C4-2B (cell line): ENCODE measurements around the gene MYO7B.

Experiments
- H3K27ac ChIP-seq: fragments of 450-650 bp; 2 replicates; pipeline ENCODE4 v1.5.1; 2017
- ZFX ChIP-seq: fragments of 450-650 bp; IDR thresholded peaks from 2 replicates; pipeline ENCODE4 v1.6.1; 2017
- TF ChIP-seq, protein P1 (sequence below): fragments of 450-650 bp; conservative IDR thresholded peaks from 2 replicates; pipeline ENCODE4 v1.5.1; 2017; ENCODE audit warnings: mild to moderate bottlenecking

Gene MYO7B

DNA sequence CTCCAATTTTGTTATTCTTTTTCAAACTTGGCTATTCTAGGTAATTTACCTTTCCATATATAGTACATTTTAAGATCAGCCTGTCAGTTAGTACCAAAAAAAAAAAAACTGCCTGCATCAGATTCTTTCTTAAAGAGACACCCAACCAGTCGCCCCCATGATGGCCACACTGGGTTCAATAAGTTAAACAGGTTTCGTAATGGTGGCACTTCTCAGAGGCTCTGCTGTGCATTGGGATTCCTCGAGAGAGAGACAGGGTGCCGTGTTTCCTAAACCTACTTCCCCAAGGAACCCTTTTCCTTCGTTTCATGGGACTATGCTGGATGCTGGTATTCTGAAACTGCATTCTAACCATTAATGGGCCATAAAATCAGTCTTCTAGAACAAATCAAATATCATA, 37.4 kb downstream of the MYO7B start:
- no peak overlapping the region for H3K27ac ChIP-seq
- TF ChIP-seq ZFX = no peak
- TF ChIP-seq, protein P1, sequence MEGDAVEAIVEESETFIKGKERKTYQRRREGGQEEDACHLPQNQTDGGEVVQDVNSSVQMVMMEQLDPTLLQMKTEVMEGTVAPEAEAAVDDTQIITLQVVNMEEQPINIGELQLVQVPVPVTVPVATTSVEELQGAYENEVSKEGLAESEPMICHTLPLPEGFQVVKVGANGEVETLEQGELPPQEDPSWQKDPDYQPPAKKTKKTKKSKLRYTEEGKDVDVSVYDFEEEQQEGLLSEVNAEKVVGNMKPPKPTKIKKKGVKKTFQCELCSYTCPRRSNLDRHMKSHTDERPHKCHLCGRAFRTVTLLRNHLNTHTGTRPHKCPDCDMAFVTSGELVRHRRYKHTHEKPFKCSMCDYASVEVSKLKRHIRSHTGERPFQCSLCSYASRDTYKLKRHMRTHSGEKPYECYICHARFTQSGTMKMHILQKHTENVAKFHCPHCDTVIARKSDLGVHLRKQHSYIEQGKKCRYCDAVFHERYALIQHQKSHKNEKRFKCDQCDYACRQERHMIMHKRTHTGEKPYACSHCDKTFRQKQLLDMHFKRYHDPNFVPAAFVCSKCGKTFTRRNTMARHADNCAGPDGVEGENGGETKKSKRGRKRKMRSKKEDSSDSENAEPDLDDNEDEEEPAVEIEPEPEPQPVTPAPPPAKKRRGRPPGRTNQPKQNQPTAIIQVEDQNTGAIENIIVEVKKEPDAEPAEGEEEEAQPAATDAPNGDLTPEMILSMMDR = no peak

DNA sequence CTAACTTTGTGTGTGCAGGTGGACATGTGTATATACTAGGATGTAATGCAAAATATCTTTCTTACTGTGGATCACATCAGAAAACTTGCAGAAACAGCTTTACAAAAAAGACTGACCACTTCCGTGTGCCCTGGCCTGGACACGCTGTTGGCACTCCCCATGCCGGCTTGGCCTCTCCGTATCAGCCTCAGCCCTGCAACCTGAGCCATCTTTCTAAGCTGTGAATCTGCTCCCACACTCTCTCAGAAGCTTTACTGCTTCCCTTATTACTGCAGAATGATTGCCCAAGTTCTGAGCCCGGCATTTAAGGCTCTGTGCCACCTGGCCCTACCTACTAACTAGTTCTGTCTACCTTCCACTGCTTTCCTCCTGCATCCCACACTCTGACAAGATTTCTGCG, 37.8 kb downstream of the MYO7B start:
- TF ChIP-seq, protein P1 = no peak
- no peak for TF ChIP-seq ZFX
- no peak overlapping the region for H3K27ac ChIP-seq

DNA sequence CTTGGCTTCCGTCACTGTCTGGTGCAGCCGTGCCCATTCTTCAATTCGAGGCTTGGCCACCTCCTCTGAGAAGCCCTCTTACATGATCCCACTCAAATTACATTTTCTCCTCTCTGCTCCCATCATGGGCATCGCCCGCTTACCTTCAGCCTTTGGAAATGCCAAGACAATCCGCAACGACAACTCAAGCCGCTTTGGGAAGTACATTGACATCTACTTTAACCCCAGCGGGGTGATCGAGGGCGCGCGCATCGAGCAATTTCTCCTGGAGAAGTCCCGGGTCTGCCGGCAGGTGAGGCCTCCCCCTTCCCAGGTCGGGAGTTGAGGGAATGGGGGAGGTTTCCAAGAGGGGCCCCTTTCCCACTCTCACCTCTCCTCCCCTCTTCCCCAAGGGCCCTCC, 38.3 kb downstream of the MYO7B start:
- no peak overlapping the region for H3K27ac ChIP-seq
- TF ChIP-seq, protein P1 = no peak
- TF ChIP-seq ZFX = no peak

DNA sequence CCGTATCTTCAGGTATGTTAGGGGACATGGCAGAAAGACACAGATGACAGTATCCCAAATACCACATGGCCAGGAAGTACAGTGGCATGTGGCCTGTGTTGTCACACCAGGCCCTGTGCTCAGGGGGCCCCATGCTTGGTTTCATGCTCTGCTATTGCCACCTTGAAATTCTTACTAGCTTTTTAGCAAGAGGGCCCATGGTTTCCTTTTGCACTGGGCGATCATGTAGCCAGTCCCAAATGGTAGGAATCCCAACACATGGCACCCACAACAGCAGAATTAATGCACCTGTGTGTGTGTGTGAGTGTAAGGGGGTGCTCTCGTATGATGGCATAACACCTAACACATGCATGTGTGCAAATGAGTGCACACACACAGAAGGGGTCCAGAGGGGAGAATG, 39.2 kb downstream of the MYO7B start:
- no peak for TF ChIP-seq ZFX
- TF ChIP-seq, protein P1 = no peak
- no peak overlapping the region for H3K27ac ChIP-seq

DNA sequence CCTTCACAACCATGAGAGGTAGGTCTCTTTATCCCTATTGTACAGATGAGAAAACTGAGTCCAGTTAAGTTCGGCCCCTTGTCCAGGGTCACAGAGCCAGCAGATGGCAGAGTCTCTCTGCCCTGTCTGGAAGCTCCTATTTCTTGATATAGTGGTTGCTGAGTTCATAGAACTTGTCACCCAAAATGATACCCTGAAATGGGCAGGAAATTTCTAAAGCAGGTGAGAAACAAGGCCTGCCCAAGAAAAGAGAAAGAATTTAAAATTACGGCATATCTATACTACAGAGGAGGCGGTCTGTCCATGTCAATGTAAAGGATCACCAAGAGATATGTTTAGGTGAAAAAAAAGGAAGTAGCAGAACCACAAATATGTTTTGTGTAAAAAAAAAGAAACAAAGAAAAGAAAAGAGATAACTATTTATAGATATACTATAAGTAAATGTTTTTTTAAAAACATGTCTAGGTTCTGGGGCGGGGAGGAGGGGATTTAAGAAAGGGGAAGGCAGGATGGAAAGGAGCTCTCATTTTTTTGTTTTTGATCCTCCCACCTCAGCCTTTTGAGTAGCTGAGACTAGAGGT, 39.8 kb downstream of the MYO7B start:
- no peak overlapping the region for H3K27ac ChIP-seq
- TF ChIP-seq, protein P1 = no peak
- no peak for TF ChIP-seq ZFX

DNA sequence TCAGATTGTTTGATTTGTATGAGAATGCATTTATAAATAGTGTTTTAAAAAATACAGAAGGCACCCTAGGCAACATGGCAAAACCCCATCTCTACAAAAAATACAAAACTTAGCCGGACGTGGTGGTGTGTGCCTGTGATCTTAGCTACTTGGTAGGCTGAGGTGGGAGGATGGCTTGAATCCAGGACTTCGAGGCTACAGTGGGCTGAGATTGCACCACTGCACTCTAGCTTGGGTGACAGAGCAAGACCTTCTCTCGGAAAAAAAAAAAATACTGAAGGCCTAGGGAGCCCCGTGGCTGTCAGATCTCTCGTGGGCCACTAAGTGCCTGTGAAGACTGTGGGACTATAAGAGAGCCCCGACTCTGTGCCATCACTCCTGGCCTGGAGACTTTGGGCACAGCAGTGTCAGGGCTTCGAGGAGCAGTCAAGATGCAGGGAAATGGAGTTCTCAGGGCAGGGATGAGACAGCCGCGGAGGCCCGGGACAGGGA, 40.5 kb downstream of the MYO7B start:
- TF ChIP-seq ZFX = no peak
- TF ChIP-seq, protein P1 = no peak
- no peak overlapping the region for H3K27ac ChIP-seq

DNA sequence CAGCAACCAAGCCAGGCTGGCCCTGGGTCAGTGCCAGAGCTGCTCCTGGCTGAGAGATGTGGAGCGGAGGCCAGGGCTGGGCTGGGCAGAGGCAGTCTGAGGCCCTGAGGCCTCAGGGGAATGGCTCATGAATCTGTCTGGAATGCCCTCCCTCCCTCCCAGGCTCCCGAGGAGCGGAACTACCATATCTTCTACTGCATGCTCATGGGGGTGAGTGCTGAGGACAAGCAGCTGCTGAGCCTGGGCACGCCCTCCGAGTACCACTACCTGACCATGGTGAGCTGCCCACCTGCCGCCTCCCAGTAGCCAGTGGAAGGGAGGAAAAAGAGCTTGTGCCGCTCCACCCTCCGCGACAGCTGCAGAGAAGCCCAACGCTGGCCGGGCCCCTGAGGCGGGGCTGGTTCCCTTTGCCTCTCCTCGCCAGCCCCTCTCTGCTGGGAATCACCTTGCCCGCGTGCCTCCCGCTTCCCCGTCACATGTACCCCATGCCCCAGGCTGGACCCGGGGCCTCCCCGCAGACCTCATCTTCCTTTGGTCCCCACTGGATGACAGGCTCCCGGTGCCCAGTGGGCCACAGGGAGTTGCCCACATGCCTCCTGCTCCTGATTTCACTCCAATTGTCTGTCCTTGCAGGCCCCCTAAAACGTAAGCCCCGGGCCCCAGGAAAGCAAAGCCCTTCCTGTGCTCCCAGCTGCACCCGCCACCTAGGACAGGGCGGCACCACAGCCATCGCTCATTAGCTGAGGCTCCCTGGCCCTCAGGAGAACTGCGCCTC, 41.1 kb downstream of the MYO7B start:
- TF ChIP-seq ZFX = no peak

DNA sequence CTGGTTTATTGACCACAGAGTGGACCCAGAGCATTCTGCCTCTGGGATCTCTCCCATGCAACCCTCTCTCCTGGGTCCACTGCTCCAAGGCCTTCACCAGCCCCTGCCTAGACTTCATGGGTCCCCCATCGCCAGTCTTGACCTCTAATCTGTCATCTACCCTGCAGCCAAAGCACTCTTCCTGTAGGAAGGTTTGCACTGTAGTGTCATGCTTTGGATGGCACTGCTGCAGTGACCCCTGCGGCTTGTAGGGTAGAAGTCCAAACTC, 41.7 kb downstream of the MYO7B start:
- TF ChIP-seq ZFX = no peak
- H3K27ac ChIP-seq = no peak overlapping the region

More for the DNA sequence above, 41.1 kb downstream of the MYO7B start:
- no peak overlapping the region for H3K27ac ChIP-seq
